Mesenteric fat pad (tissue), 1 donor: ENCODE data around the gene GAREM1. TPM values are rescaled to one million over a fixed set of nuclear protein-coding genes. Genes with fewer than 3 reads are reported as not detected.
"Not testable (repeated sequence)": the region's sequence is repeated elsewhere in the genome, so short reads cannot be mapped to it uniquely, and the experiment has no call there.

ENCODE experiments used
- DNase-seq: peaks from one replicate; pipeline ENCODE4 v3.0.0-alpha.2; 2020; ENCODE audit warnings: low spot score
- total RNA-seq: library from RNA; stranded (reverse); fragmentation: NEBNext Ultra II Directional; extraction: Animal tissue kit (Norgen Biotek cat#: 25700); gene quantifications from one replicate; pipeline ENCODE4 v1.2.1, GENCODE V29; 2021
- donor health status: DM: yes; HTN: yes; CAD: no.

The GAREM1 gene
- total RNA-seq, 1 donor from 2014 or later: 21.2 TPM

DNA sequence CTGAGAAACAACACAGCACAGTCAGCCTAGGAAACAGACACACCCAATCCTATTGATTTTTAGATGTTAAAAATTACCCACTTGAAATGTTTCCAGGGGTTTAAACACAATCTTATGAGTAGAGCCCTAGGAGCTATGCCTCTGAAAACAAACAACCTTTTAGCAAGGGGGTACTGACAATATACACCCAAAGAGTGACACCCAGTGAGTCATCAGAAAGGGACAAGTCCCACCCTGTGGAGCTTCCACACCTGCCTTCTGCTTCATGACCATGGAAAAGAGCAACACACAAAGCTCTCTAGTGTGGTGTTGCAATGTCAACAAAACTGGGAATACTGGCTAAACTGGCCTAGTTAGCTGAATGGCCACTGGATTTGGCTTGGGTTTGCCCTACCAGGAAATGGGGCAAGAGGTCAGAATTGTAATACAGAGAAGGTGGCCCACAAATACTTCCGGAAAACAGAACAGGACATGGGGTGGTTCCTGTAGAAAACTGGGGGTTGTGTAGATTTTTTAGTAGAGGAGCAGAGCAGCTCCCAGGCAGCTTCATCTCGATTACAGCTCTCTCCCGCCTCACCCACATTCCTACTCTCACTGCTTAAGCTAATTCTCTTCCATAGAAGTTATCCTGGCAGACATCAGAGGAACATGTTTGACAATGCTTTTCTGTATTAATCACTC, 98.2 kb downstream of the GAREM1 start:
- no peak for DNase-seq

GRCh38 chr18:32372047-32372380, 98.7 kb downstream of the GAREM1 start:
- no peak for DNase-seq

DNA sequence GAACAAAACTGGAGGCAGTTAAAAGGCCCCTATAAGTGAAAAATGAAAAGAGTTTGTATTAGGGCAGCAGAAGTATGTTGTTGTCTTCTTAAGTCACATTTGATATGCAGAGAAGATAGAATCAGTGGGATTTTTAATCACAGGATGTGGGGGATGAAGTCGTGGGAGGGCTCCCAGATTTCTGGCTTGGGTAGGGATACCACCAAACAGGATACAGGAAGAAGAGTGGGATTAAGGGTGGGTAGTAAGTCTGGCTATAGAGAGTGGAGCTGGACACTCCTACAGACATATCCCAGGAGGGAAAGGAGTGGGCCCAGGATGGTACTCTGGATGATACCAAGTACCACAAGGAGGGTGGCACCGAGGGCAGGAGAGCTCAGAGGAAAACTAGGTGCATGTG, 99.3 kb downstream of the GAREM1 start:
- DNase-seq: no peak

- DNase-seq: no peak
Measured at GRCh38 chr18:32368991-32369390, 101.7 kb downstream of the GAREM1 start.

DNA sequence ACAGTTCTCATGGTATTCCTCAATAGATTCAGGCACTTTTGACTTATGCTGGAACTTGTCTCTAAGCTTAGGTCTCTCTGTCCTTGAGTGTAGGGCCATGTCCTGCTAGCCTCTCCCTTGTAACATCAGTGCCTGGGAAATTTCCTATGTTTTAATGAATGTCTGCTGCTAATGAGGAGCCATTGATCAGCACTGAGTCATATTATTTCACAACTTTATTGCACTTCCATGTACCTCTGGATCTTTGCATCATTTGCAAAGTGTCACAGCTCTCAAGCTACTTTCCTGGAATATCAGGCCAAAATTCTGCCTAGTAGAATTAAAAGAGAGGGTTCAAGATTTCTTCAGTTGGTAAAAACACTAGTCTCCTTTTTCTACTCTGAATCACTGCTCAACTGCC, 102.5 kb downstream of the GAREM1 start:
- DNase-seq: no peak

GRCh38 chr18:32366586-32367538, 103.8 kb downstream of the GAREM1 start:
- DNase-seq: no peak

DNA sequence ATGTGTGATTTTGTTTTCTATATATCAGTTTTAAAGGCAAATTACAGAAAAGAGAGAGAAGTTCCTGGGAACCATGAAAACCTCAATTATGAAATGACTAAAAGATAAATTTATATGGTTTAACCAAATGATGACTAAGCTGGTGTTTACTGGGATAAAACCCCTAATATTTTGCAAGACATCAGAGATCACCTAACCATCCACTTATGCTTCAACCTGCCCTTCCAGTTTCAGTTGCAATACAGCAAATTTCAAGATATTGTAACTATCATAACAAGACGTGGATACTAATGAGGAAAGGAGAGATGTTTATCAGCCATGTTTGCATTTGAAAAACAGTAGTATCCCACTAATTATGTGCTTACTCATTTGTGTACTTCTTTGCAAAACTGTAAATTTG, 108.2 kb downstream of the GAREM1 start:
- DNase-seq: no peak

GRCh38 chr18:32360682-32361345, 109.9 kb downstream of the GAREM1 start:
- DNase-seq: no peak

GRCh38 chr18:32358529-32358928, 112.2 kb downstream of the GAREM1 start:
- DNase-seq: no peak

DNA sequence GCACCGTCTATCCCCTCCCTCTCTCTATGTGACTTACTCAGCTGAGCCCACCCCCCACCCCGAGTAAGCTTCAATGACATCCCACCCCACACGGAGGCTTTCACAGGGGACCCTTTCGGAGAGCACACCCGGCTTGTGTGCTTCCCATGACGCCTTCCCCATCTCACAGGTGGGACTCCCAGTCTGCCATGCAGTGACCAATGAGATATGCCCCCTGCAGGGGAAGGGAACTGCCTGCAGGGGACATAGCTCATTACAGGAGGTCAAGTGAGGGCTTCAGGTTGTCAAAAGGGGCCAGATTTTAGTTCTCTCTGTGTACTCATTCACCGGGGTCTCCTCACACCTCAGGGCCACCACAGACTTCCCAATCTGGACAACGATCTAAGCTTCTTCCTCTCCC, 112.6 kb downstream of the GAREM1 start:
- no peak for DNase-seq

DNA sequence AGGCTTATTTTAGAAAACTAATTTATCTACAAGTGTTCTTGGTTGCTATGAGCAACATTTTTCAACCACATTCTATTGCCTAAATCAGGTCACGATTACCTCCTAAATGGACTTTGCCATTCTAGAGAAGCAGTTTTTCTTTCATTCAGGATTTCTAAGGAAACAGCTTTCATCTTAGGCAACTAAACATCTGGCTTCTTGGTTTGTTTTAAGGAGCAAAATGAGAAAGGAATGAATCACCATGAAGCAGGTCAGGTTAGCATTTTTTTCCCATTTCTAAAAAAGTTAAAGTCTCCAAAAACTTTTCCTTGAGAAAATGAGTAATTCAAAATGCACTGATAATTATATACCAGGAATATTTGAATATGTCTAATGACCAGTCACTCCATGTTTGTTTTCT, 114.8 kb downstream of the GAREM1 start:
- no peak for DNase-seq

DNA sequence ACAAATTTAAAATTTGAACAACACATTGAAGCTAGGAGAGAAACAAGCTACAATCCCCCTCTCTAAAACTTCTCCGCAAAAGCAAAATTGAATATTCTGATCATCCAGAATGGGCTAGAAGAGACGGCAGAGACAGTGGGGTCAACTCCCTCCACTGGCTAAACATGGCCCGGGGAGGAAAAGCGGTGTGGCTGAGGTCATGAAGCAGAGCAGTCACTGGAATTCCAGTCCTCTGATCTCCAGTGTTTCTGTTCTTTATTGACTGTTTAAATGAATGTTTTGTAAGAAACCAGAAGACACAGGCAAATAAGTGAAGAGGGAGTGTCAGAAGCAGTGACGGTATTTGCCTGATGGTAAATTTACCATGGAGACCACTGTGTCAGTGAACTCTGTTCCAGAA, 116.2 kb downstream of the GAREM1 start:
- no peak for DNase-seq

DNA sequence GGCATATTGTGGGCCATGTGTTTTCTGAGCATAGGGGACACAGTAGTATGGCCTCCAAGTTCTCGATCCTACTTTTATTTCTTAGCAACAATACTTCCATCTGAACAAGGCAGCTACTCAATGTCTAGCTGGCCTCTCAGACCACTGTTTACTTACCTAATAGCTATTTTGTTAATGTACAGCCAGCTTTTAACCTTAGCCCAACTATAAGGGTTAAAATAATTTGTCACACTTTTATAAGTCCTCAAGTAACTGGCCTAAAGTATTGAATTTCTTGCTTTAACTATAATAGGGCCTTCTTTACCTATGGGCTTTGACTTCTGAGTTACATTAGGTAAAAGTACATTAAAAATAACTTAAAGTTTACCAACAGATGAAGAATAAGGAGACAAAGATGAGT, 117.4 kb downstream of the GAREM1 start:
- DNase-seq: no peak

- no peak for DNase-seq
Measured at GRCh38 chr18:32351032-32351431, 119.7 kb downstream of the GAREM1 start.

GRCh38 chr18:32349728-32350395, 120.8 kb downstream of the GAREM1 start:
- DNase-seq: no peak

- no peak for DNase-seq
Measured at GRCh38 chr18:32346671-32347070, 124.0 kb downstream of the GAREM1 start.

DNA sequence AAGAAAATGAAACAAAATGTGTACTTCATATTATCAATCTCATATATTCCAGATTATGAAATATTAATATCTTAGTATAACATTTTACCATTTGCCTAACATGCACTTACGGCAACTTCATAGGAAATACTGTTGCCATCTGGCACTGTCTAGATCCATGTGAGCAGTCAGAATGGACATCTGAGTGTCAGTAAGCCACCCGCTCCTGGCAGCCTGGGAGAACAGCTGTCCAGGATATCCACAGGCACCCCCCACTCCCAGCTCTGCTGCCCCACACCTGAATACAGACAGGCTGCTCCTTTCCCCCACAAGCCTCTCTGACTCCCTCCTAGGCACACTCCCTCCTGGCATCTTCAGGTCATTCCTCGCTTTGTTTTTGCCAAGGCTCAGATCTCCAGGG, 127.0 kb downstream of the GAREM1 start:
- DNase-seq: no peak

GRCh38 chr18:32341112-32341511, 129.6 kb downstream of the GAREM1 start:
- DNase-seq: not testable (repeated sequence)

DNA sequence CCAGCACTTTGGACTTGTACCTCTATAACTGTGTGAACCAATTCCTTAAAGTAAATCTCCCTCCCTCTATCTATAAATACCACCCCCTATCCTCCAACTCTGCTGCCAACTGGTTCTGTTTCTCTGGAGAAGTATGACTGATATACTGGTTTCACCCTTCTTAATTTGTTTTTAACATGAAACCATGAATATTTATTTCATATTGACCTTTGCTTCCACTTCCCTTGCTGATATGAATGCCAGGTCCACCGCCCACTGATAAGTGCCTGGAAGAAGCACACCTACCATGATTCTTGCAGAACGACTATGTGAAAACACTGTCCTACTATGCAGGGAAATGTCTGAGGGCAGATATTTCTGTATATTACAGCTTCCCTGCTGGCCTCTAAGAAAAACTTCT, 131.6 kb downstream of the GAREM1 start:
- DNase-seq: no peak

GRCh38 chr18:32337821-32338220, 132.9 kb downstream of the GAREM1 start:
- DNase-seq: no peak

DNA sequence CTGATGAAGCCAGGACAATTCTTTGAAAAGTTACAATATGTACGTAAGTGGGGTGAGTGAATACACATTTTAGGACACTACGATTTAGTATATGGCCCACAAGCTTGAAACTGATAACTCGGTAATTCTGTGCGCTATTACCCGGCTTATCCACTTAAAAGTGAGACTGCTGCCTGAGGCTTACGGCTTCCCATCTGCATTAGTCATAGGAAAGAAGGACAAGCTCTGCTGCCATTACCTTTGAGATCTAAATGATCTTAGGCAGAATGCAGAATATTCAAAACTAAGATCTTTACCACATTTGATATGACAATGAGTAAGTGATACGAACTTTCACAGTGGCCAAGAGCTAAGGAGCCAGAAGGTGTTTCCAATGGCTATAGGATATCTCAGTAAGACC, 133.3 kb downstream of the GAREM1 start:
- DNase-seq: no peak

DNA sequence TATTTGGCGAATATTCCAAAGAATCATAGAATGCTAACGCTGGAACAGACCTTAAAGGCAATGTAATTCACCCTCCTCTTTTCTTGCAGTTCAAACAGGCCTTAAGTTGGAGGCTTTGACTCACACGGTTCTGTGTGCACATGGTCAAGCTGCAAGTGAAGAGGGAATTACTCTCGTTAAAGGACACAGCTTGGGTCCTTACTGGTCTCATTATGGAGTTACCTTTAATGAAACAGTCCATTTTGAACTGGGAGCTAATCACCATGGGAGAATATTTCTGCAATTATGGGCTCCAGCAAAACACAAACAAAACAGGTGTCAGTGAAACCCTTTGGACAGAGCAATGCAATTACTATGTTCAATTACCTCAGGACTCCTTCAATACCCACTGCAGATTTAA, 135.5 kb downstream of the GAREM1 start:
- no peak for DNase-seq
